Endothelial cell of umbilical vein (primary cell): ENCODE data around the gene C2CD4B. TPM values are rescaled to one million over a fixed set of nuclear protein-coding genes. Genes with fewer than 3 reads are reported as not detected.

Experiments used
- BruUV-seq: library from RNA; stranded (reverse); fragments of 400-500 nt; replicated peaks from 2 replicates; lab custom pipeline; 2021; lab: Mats Ljungman, UMichigan
- CTCF ChIA-PET: fragments of 300-600, 350-600 bp; sonication (Branson Sonifier 250); formaldehyde crosslinking; loops from one replicate; lab custom pipeline; 2021; ENCODE audit warnings: antibody characterized with exemption, inconsistent platforms; lab: Charles Lee
- POLR2A ChIA-PET: fragments of 300-600, 350-600 bp; sonication (Branson Sonifier 250); formaldehyde crosslinking; loops from one replicate; lab custom pipeline; 2021; ENCODE audit warnings: antibody characterized with exemption, inconsistent platforms; lab: Charles Lee
- DNase-seq: peaks from one replicate; pipeline ENCODE4 v3.0.0-alpha.2; 2011; ENCODE audit warnings: low read depth, low spot score
- FAIRE-seq: peaks from 2 replicates; lab custom pipeline; 2011; peaks lifted over from hg19 to GRCh38; lab: Jason Lieb, UNC
- H2AFZ ChIP-seq: 2 replicates; pipeline ENCODE4 v1.6.0; 2012; ENCODE audit warnings: low read depth, low read length, control low read depth, inconsistent platforms
- H3K27ac ChIP-seq: 2 replicates; pipeline ENCODE4 v1.5.1; 2011; ENCODE audit warnings: low read depth, mild to moderate bottlenecking, control low read depth, low read length, moderate library complexity; ENCODE audit not compliant: insufficient read depth
- H3K27me3 ChIP-seq, 2 experiments: 2 replicates each; pipeline versions ENCODE4 v1.6.0 to v1.6.1; 2011; ENCODE audit warnings: low read length in 2 of 2, mixed read lengths in 1 of 2; ENCODE audit not compliant: control insufficient read depth in 2 of 2, insufficient read depth in 2 of 2
- H3K36me3 ChIP-seq, 2 experiments: 2 replicates in 1 of 2; 3 replicates in 1 of 2; pipeline ENCODE4 v1.5.1; 2011; ENCODE audit warnings: low read length in 2 of 2, mild to moderate bottlenecking in 1 of 2, moderate library complexity in 1 of 2; ENCODE audit not compliant: control insufficient read depth in 2 of 2, insufficient read depth in 2 of 2; ENCODE audit errors: extremely low read depth in 1 of 2
- H3K4me1 ChIP-seq: 3 replicates; pipeline ENCODE4 v1.5.1; 2011; ENCODE audit warnings: mild to moderate bottlenecking, low read length; ENCODE audit not compliant: control insufficient read depth, insufficient read depth; ENCODE audit errors: extremely low read depth
- H3K4me2 ChIP-seq: 2 replicates; pipeline ENCODE4 v1.6.1; 2011; ENCODE audit warnings: low read length, control low read depth, mixed read lengths; ENCODE audit not compliant: insufficient read depth
- H3K4me3 ChIP-seq, 3 experiments: fragments of 200-600 bp in 1 of 3; sonication (generic), shearing (Covaris generic) in 1 of 3; replicated peaks in 1 of 3; 2 replicates each; pipeline ENCODE4 v1.5.1; 2011 to 2016; ENCODE audit warnings: control low read depth in 3 of 3, low read length in 3 of 3, mild to moderate bottlenecking in 2 of 3, inconsistent platforms in 1 of 3, low read depth in 1 of 3, moderate library complexity in 1 of 3; ENCODE audit not compliant: insufficient read depth in 1 of 3
- H3K79me2 ChIP-seq: 2 replicates; pipeline ENCODE4 v1.6.0; 2012; ENCODE audit warnings: low read length, inconsistent platforms; ENCODE audit not compliant: control insufficient read depth, insufficient read depth
- H3K9ac ChIP-seq: replicated peaks from 2 replicates; pipeline ENCODE3; 2011; ENCODE audit warnings: low read length, control low read depth; ENCODE audit not compliant: insufficient read depth; ENCODE audit errors: extremely low read depth
- H3K9me1 ChIP-seq: replicated peaks from 3 replicates; pipeline ENCODE4 v1.6.0; 2011; ENCODE audit warnings: mild to moderate bottlenecking, low read length; ENCODE audit not compliant: control insufficient read depth, insufficient read depth; ENCODE audit errors: extremely low read depth
- H3K9me3 ChIP-seq: replicated peaks from 2 replicates; pipeline ENCODE4 v1.5.1; 2012; ENCODE audit warnings: low read length, inconsistent platforms; ENCODE audit not compliant: control insufficient read depth, insufficient read depth
- H4K20me1 ChIP-seq: replicated peaks from 2 replicates; pipeline ENCODE3; 2011; ENCODE audit warnings: mild to moderate bottlenecking, low read length; ENCODE audit not compliant: control insufficient read depth, insufficient read depth; ENCODE audit errors: extremely low read depth
- EZH2 ChIP-seq: IDR thresholded peaks from 2 replicates; pipeline ENCODE4 v1.6.1; 2012; ENCODE audit warnings: borderline replicate concordance, low read depth, mild to moderate bottlenecking, moderate library complexity, low read length, inconsistent platforms; ENCODE audit not compliant: severe bottlenecking
- FOS ChIP-seq: IDR thresholded peaks from 2 replicates; pipeline ENCODE4 v1.6.1; 2011; ENCODE audit warnings: mild to moderate bottlenecking, low read length, moderate library complexity, borderline replicate concordance; ENCODE audit not compliant: insufficient read depth
- GATA2 ChIP-seq: IDR thresholded peaks from 2 replicates; pipeline ENCODE4 v1.7.0; 2011; ENCODE audit warnings: low read depth, mild to moderate bottlenecking, moderate library complexity, mixed read lengths, low read length; ENCODE audit not compliant: insufficient read length, insufficient read depth
- JUN ChIP-seq: IDR thresholded peaks from 2 replicates; pipeline ENCODE4 v1.6.1; 2011; ENCODE audit warnings: borderline replicate concordance, low read depth; ENCODE audit not compliant: insufficient read length, insufficient read depth
- MYC ChIP-seq: IDR thresholded peaks from one replicate; pipeline ENCODE4 v1.6.1; 2011; ENCODE audit warnings: mild to moderate bottlenecking, low read depth, low read length
- POLR2A ChIP-seq: IDR thresholded peaks from 2 replicates; pipeline ENCODE4 v1.6.1; 2012; ENCODE audit warnings: low read depth, mild to moderate bottlenecking, control low read depth, low read length
- POLR2AphosphoS5 ChIP-seq: IDR thresholded peaks from 2 replicates; pipeline ENCODE4 v1.6.1; 2012; ENCODE audit warnings: low read depth, mild to moderate bottlenecking, control low read depth, low read length, moderate library complexity; ENCODE audit not compliant: insufficient read depth
- dilution Hi-C: fragments of 300-500 bp; cut with MboI; formaldehyde crosslinking; loops from one replicate; pipeline ENCODE4 v1.15.0; 2019; ENCODE audit warnings: low sequenced_read_pairs; ENCODE audit not compliant: extremely low pct_ligation_motif_present
- intact Hi-C: fragments of 100-400 bp; cut with micrococcal nuclease; formaldehyde crosslinking; loops from one replicate; pipeline ENCODE4 v1.10.0; 2022
- polyA plus RNA-seq, 4 experiments: library from polyadenylated mRNA; depleted of rRNA in 3 of 4; stranded (reverse) in 3 of 4; unstranded in 1 of 4; fragments of >200 nt; gene quantifications; 2 replicates each; pipeline versions ENCODE4 v1.2.1 to v1.2.3, GENCODE V29; 2011 to 2012; ENCODE audit warnings: missing spikeins in 1 of 4
- total RNA-seq: library from RNA; stranded (reverse); gene quantifications from 2 replicates; pipeline ENCODE4 v1.2.3, GENCODE V29; 2021
- TF ChIP-seq, protein P1 (sequence below): IDR thresholded peaks from 2 replicates; pipeline ENCODE4 v1.6.1; 2011; ENCODE audit not compliant: insufficient read depth, insufficient read length
- TF ChIP-seq, protein P2 (sequence below), 2 donors: IDR thresholded peaks; 1 replicate in 1 of 2; 2 replicates in 1 of 2; pipeline ENCODE4 v1.5.1; 2011; ENCODE audit warnings: low read length in 2 of 2, mild to moderate bottlenecking in 2 of 2, moderate library complexity in 2 of 2, control low read depth in 1 of 2, inconsistent platforms in 1 of 2, low read depth in 1 of 2; ENCODE audit not compliant: insufficient read depth in 1 of 2; ENCODE audit errors: extremely low read depth in 1 of 2

Gene C2CD4B
- total and polyA plus RNA-seq, 2 donors (not counting 3 experiments of a cell fraction or from before 2014, with no cell fraction given), result 28.4 to 31.7 TPM

DNA sequence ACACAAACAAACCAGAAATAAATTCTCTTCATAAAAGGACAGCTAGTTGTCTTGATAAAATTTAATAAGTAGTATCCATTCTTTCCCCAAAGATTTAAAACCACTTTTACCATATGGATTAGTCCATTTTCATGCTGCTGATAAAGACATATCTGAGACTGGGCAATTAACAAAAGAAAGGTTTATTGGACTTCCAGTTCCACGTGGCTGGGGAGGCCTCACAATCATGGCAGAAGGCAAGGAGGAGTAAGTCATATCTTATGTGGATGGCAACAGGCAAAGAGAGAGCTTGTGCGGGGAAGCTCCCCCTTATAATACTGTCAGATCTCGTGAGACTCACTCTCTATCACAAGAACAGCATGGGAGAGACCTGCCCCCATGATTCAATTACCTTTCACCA lies 38.7 kb downstream of the C2CD4B start:
- BruUV-seq, result no TSS peak
- Histone ChIP-seq H3K4me3 (no peak overlapping the region), H3K4me1 (peaks cover 35% of the 10 kb centered on the region), H2AFZ (no peak overlapping the region), H3K4me2 (no peak overlapping the region), H3K27me3 (no peaks in the 10 kb centered on the region), H3K9me1 (no peaks in the 10 kb centered on the region), H3K79me2 (no peaks in the 10 kb centered on the region), H4K20me1 (no peaks in the 10 kb centered on the region), H3K9me3 (no peaks in the 10 kb centered on the region), H3K36me3 (no peaks in the 10 kb centered on the region), H3K9ac (no peak overlapping the region), H3K27ac (no peak overlapping the region)
- CTCF ChIA-PET, result interaction anchor here (0.8 to 4.7 kb wide), 34 partner anchors 9 to 291 kb away, joined by 3 to 139 read pairs (median 8); partner anchors contain the start of genes C2CD4A, C2CD4B and VPS13C
- intact Hi-C loops, result no loop called here
- TF ChIP-seq FOS (no peak), POLR2A (no peak), EZH2 (no peak), JUN (no peak), MYC (no peak), POLR2AphosphoS5 (no peak), GATA2 (no peak)
- TF ChIP-seq, protein P1, sequence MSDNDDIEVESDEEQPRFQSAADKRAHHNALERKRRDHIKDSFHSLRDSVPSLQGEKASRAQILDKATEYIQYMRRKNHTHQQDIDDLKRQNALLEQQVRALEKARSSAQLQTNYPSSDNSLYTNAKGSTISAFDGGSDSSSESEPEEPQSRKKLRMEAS, result no peak
- TF ChIP-seq, protein P2, sequence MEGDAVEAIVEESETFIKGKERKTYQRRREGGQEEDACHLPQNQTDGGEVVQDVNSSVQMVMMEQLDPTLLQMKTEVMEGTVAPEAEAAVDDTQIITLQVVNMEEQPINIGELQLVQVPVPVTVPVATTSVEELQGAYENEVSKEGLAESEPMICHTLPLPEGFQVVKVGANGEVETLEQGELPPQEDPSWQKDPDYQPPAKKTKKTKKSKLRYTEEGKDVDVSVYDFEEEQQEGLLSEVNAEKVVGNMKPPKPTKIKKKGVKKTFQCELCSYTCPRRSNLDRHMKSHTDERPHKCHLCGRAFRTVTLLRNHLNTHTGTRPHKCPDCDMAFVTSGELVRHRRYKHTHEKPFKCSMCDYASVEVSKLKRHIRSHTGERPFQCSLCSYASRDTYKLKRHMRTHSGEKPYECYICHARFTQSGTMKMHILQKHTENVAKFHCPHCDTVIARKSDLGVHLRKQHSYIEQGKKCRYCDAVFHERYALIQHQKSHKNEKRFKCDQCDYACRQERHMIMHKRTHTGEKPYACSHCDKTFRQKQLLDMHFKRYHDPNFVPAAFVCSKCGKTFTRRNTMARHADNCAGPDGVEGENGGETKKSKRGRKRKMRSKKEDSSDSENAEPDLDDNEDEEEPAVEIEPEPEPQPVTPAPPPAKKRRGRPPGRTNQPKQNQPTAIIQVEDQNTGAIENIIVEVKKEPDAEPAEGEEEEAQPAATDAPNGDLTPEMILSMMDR (IDR thresholded peaks at IDR 0.05; ENCODE audit: extremely low read depth in 1 of 2, insufficient read depth in 1 of 2, low read depth in 1 of 2, low read length in 2 of 2), result no peak
- dilution Hi-C loops, result no loop called here
- DNase-seq, result no peak
- no peak for FAIRE-seq
- POLR2A ChIA-PET, result interaction anchor here (1.2 to 2.3 kb wide), 2 partner anchors 12 to 39 kb away, joined by 4 to 26 read pairs; partner anchors contain the start of gene C2CD4B
